Loucy (cell line): ENCODE results near the gene MT1H.

Source experiments
- H2AFZ ChIP-seq: fragments of 200-600 bp; sonication (generic); 2 replicates; pipeline ENCODE4 v1.6.0; 2016; ENCODE audit warnings: antibody characterized with exemption, mild to moderate bottlenecking, low read length, moderate library complexity
- H3F3A ChIP-seq: fragments of 200-600 bp; 2 replicates; pipeline ENCODE4 v1.6.0; 2016; ENCODE audit warnings: antibody characterized with exemption, low read depth, mild to moderate bottlenecking
- H3K27me3 ChIP-seq: fragments of 200-600 bp; sonication (generic); 2 replicates; pipeline ENCODE4 v1.6.1; 2014; ENCODE audit warnings: low read length, mild to moderate bottlenecking; ENCODE audit not compliant: insufficient read depth, poor library complexity, severe bottlenecking
- H3K36me3 ChIP-seq: fragments of 200-600 bp; sonication (generic); 2 replicates; pipeline ENCODE4 v1.6.1; 2016; ENCODE audit warnings: low read length; ENCODE audit not compliant: insufficient read depth
- H3K4me1 ChIP-seq: fragments of 200-600 bp; sonication (generic); 2 replicates; pipeline ENCODE4 v1.5.1; 2014; ENCODE audit warnings: low read length, mild to moderate bottlenecking; ENCODE audit not compliant: insufficient read depth, poor library complexity, severe bottlenecking
- H3K4me2 ChIP-seq: fragments of 200-600 bp; sonication (generic); 2 replicates; pipeline ENCODE4 v1.6.0; 2014; ENCODE audit warnings: antibody characterized with exemption, low read length, low read depth, mild to moderate bottlenecking; ENCODE audit not compliant: poor library complexity, severe bottlenecking
- H3K4me3 ChIP-seq: fragments of 200-600 bp; sonication (generic); 2 replicates; pipeline ENCODE4 v1.5.1; 2014; ENCODE audit warnings: low read length, mild to moderate bottlenecking, mixed read lengths; ENCODE audit not compliant: poor library complexity, severe bottlenecking
- H3K79me2 ChIP-seq: fragments of 200-600 bp; sonication (generic); 2 replicates; pipeline ENCODE4 v1.6.1; 2014; ENCODE audit warnings: low read length; ENCODE audit not compliant: insufficient read depth
- H3K9ac ChIP-seq: fragments of 200-600 bp; sonication (generic); 2 replicates; pipeline ENCODE4 v1.6.0; 2014; ENCODE audit warnings: mild to moderate bottlenecking, low read depth, low read length, moderate library complexity; ENCODE audit not compliant: poor library complexity, severe bottlenecking
- H3K9me2 ChIP-seq: fragments of 200-600 bp; sonication (generic); replicated peaks from 2 replicates; pipeline ENCODE4 v1.6.1; 2016; ENCODE audit warnings: low read depth, low read length, mixed read lengths
- H3K9me3 ChIP-seq: fragments of 200-600 bp; sonication (generic); 2 replicates; pipeline ENCODE4 v1.6.1; 2014; ENCODE audit warnings: mild to moderate bottlenecking, antibody characterized with exemption, low read length, low read depth; ENCODE audit not compliant: insufficient read depth
- H4K20me1 ChIP-seq: fragments of 200-600 bp; sonication (generic); 2 replicates; pipeline ENCODE4 v1.6.0; 2014; ENCODE audit warnings: antibody characterized with exemption, low read length, mild to moderate bottlenecking; ENCODE audit not compliant: insufficient read depth, poor library complexity, severe bottlenecking
- EZH2phosphoT487 ChIP-seq: fragments of 200-600 bp; IDR thresholded peaks from 2 replicates; pipeline ENCODE4 v1.6.1; 2018; ENCODE audit warnings: antibody characterized with exemption, mild to moderate bottlenecking, moderate library complexity, borderline replicate concordance
- TF ChIP-seq, protein P1 (sequence below): fragments of 200-600 bp; sonication (generic); conservative IDR thresholded peaks from 2 replicates; pipeline ENCODE4 v1.5.1; 2014; ENCODE audit warnings: mild to moderate bottlenecking, antibody characterized with exemption, low read length

Gene MT1H

DNA sequence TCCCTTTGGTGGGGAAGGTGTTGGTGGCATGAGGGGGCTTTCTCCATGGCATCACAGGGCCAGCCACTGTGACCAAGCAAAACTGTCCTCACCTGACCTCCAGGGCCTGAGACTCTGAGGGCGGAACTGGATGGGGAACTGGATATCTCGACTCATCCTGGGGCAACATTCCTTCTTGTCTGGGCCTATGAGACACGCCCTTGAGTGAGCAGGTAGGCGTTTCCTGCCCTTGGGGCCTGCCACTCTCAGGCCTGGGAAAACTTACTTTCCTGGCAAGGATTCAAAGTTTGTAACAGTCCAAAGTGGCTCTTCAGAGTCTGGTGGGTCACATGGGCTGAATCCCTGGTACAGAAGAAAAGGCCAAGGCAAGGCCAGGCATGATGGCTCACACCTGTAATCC lies 22.3 kb downstream of the MT1H start:
- no peaks in the 10 kb centered on the region for H3K9me2 ChIP-seq
- no peaks in the 10 kb centered on the region for H3K79me2 ChIP-seq
- no peaks in the 10 kb centered on the region for H3K9me3 ChIP-seq
- no peak overlapping the region for H3K4me3 ChIP-seq
- TF ChIP-seq, protein P1, sequence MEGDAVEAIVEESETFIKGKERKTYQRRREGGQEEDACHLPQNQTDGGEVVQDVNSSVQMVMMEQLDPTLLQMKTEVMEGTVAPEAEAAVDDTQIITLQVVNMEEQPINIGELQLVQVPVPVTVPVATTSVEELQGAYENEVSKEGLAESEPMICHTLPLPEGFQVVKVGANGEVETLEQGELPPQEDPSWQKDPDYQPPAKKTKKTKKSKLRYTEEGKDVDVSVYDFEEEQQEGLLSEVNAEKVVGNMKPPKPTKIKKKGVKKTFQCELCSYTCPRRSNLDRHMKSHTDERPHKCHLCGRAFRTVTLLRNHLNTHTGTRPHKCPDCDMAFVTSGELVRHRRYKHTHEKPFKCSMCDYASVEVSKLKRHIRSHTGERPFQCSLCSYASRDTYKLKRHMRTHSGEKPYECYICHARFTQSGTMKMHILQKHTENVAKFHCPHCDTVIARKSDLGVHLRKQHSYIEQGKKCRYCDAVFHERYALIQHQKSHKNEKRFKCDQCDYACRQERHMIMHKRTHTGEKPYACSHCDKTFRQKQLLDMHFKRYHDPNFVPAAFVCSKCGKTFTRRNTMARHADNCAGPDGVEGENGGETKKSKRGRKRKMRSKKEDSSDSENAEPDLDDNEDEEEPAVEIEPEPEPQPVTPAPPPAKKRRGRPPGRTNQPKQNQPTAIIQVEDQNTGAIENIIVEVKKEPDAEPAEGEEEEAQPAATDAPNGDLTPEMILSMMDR = no peak
- TF ChIP-seq EZH2phosphoT487 = no peak
- H3K4me1 ChIP-seq = no peaks in the 10 kb centered on the region
- no peaks in the 10 kb centered on the region for H3F3A ChIP-seq
- no peaks in the 10 kb centered on the region for H4K20me1 ChIP-seq
- no peaks in the 10 kb centered on the region for H3K27me3 ChIP-seq
- no peak overlapping the region for H2AFZ ChIP-seq
- H3K36me3 ChIP-seq = no peaks in the 10 kb centered on the region
- no peak overlapping the region for H3K4me2 ChIP-seq
- H3K9ac ChIP-seq = no peak overlapping the region

DNA sequence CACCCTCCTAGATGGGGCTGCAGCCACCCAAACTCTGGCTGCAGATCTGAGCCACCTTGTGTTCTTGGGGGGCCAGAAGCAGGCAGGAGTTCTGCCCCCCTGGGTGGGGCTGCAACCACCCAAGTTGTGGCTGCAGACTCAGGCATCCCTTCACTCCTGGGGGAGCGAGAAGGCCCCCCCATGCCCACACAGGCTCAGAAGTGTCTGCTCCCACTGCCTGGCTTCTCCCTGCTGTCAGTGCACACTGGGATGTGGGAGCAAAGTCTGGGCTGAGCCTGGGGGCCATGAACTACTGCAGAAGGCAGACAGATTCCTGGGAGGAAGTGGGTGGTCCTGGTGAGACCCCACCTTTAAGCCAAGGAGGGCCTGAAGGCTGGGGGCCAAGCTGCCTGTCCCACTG lies 25.6 kb downstream of the MT1H start:
- Histone ChIP-seq H3K79me2 (no peaks in the 10 kb centered on the region), H3K4me1 (no peaks in the 10 kb centered on the region), H3K9ac (no peak overlapping the region), H2AFZ (no peak overlapping the region), H3K4me3 (no peak overlapping the region), H4K20me1 (no peaks in the 10 kb centered on the region), H3K27me3 (no peaks in the 10 kb centered on the region), H3K9me2 (no peaks in the 10 kb centered on the region), H3F3A (no peaks in the 10 kb centered on the region), H3K36me3 (no peaks in the 10 kb centered on the region), H3K9me3 (peaks cover 5% of the 10 kb centered on the region; the same call in 1 of the 2 replicates), H3K4me2 (no peak overlapping the region)
- no peak for TF ChIP-seq EZH2phosphoT487
- TF ChIP-seq, protein P1 = no peak

DNA sequence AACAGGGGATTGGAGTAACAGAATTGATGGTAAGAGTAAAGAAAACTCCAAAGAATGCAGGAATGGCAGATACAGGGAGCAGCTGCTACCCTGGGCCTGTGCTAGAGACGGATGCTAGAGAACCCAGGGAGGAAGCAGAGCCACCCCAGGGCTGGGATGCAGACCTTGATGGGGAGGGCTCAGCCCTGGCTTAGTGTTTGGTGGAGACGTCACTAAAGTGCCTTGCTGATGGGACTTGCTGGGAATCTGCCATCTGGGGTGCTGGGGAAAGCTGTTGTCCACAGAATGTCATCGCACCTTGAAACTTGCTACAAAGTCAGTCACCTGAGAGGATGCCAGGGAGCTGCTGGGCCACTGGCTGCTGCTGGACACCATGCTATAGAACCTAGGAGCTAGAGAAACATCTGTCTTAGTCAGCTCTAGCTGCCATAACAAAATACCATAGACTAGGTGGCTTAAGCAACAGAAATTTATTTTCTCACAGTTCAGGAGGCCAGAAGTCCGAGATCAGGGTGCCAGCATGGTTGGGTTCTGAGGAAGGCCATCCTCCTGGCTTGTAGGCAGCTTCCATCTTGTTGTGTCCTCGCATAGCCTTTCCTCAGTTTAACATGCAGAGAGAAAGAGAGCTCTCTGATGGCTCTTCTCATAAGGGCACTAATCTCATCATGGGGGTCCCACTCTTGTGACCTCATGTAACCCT lies 28.0 kb downstream of the MT1H start:
- H3K79me2 ChIP-seq = no peaks in the 10 kb centered on the region
- H2AFZ ChIP-seq = no peak overlapping the region
- H4K20me1 ChIP-seq = no peaks in the 10 kb centered on the region
- H3K4me1 ChIP-seq = no peaks in the 10 kb centered on the region
- no peak overlapping the region for H3K4me2 ChIP-seq
- H3K36me3 ChIP-seq = no peaks in the 10 kb centered on the region
- H3K9ac ChIP-seq = no peak overlapping the region
- H3K4me3 ChIP-seq = no peak overlapping the region
- TF ChIP-seq, protein P1 = no peak
- TF ChIP-seq EZH2phosphoT487 = no peak
- H3F3A ChIP-seq = no peaks in the 10 kb centered on the region
- H3K9me2 ChIP-seq = no peaks in the 10 kb centered on the region
- H3K9me3 ChIP-seq = peaks cover 5% of the 10 kb centered on the region; the same call in 1 of the 2 replicates
- H3K27me3 ChIP-seq = no peaks in the 10 kb centered on the region
